Stomach (tissue), 9 donors: ENCODE results near the gene DCC. TPM values are rescaled to one million over a fixed set of nuclear protein-coding genes. Genes with fewer than 3 reads are reported as not detected.
"Not testable (repeated sequence)": the region's sequence is repeated elsewhere in the genome, so short reads cannot be mapped to it uniquely, and the experiment has no call there.

Experiments used
- DNase-seq, 2 donors: peaks; one replicate each; pipeline versions ENCODE4 v3.0.0 to v3.0.0-alpha.2; 2013 to 2019
- H3K27ac ChIP-seq, 5 donors: fragments of 200-600 bp in 4 of 5; sonication (generic) in 4 of 5; one replicate each; pipeline ENCODE4 v1.5.1; 2013 to 2019; ENCODE audit warnings: mild to moderate bottlenecking in 1 of 5, moderate library complexity in 1 of 5
- H3K27me3 ChIP-seq, 3 donors: fragments of 200-600 bp; sonication (generic); one replicate each; pipeline ENCODE4 v1.5.1; 2017 to 2019; ENCODE audit warnings: mixed run types in 1 of 3
- H3K36me3 ChIP-seq, 4 donors: fragments of 200-600 bp; sonication (generic); 1 replicate in 3 of 4; 2 replicates in 1 of 4; pipeline ENCODE4 v1.5.1; 2016 to 2019
- H3K4me1 ChIP-seq, 4 donors: fragments of 200-600 bp; sonication (generic); one replicate each; pipeline ENCODE4 v1.5.1; 2016 to 2019
- H3K4me3 ChIP-seq, 4 donors: fragments of 200-600 bp; sonication (generic) in 3 of 4; one replicate each; pipeline ENCODE4 v1.5.1; 2016 to 2019; ENCODE audit warnings: mild to moderate bottlenecking in 1 of 4
- H3K9me3 ChIP-seq, 4 donors: fragments of 200-600 bp; sonication (generic); one replicate each; pipeline ENCODE4 v1.5.1; 2016 to 2019
- EP300 ChIP-seq: sonication (generic); formaldehyde crosslinking; IDR thresholded peaks from one replicate; pipeline ENCODE4 v1.6.1; 2017; ENCODE audit warnings: antibody characterized with exemption
- POLR2A ChIP-seq, 4 donors: fragments of 450-650 bp; IDR thresholded peaks; one replicate each; pipeline ENCODE4 v1.6.1; 2016; ENCODE audit warnings: antibody characterized with exemption in 4 of 4, control low read depth in 2 of 4, mild to moderate bottlenecking in 1 of 4, moderate library complexity in 1 of 4
- POLR2AphosphoS5 ChIP-seq, 3 donors: sonication (generic); formaldehyde crosslinking; IDR thresholded peaks; one replicate each; pipeline ENCODE4 v1.6.1; 2016; ENCODE audit warnings: antibody characterized with exemption in 3 of 3
- WGBS, 5 donors: extraction: QIAGEN DNeasy Blood & Tissue Kit in 3 of 5; methylation state at CpG; one replicate each; pipeline versions ENCODE4 v1.1.5 to v1.1.7; 2013 to 2018; 5-methylcytosine and 5-hydroxymethylcytosine counted together
- intact Hi-C: fragments of 100-400 bp; cut with DNase I; formaldehyde crosslinking; loops from one replicate; pipeline ENCODE4 v1.15.1; 2023; ENCODE audit warnings: low total_unique reads
- polyA plus RNA-seq, 3 donors: library from polyadenylated mRNA; stranded (reverse); fragments of 200-250 nt; gene quantifications; one replicate each; pipeline ENCODE4 v1.2.3, GENCODE V29; 2013
- total RNA-seq, 5 donors: library from RNA; depleted of rRNA; stranded (reverse); fragments of >200 nt; gene quantifications; one replicate each; pipeline versions ENCODE4 v1.1.0 to v1.2.3, GENCODE V29; 2014 to 2016
- TF ChIP-seq, protein P1 (sequence below), 7 experiments: fragments of 450-650 bp in 4 of 7; fragments of 200-600 bp in 3 of 7; sonication (generic) in 3 of 7; IDR thresholded peaks; one replicate each; pipeline ENCODE4 v1.5.1; 2016 to 2019; ENCODE audit warnings: antibody characterized with exemption in 7 of 7, control low read depth in 2 of 7, mild to moderate bottlenecking in 1 of 7
- donor health status: healthy with polysubstance abuse.
- donor health status: Bipolar disorder and iron deficiency.
- donor health status: healthy.

DCC gene
- total and polyA plus RNA-seq, 8 donors = 0.58 to 1.7 TPM; not detected in 6

DNA sequence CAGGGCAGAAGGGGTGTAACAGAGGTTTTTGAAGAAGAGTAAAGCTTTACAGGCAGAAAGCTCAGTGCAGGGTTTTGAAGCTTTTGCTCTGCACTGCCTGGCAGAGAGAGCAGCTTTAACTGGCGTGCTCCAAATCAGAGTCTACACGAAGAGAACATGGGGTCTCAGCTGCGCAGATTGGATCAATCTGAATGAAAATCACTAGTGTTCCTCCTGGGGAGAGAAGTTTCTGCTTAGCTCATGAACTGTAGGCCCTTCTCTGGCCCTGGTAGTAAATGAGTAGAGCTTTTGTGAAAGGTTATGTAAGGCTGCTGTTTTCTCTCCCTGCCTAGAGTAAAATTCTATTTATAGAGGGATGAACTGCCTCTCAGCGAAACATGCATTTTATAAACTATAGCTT lies 13.6 kb downstream of the DCC start:
- H3K4me3 ChIP-seq = no peak overlapping the region
- H3K4me1 ChIP-seq = peaks cover 0 to 12% (median 1%) of the 10 kb centered on the region in 4 donors
- H3K36me3 ChIP-seq = no peaks in the 10 kb centered on the region
- WGBS, 5 donors = 41 to 74% (median 72%) methylated on average over 4 of the region's 4 CpGs
- DNase-seq = no peak
- TF ChIP-seq, protein P1, sequence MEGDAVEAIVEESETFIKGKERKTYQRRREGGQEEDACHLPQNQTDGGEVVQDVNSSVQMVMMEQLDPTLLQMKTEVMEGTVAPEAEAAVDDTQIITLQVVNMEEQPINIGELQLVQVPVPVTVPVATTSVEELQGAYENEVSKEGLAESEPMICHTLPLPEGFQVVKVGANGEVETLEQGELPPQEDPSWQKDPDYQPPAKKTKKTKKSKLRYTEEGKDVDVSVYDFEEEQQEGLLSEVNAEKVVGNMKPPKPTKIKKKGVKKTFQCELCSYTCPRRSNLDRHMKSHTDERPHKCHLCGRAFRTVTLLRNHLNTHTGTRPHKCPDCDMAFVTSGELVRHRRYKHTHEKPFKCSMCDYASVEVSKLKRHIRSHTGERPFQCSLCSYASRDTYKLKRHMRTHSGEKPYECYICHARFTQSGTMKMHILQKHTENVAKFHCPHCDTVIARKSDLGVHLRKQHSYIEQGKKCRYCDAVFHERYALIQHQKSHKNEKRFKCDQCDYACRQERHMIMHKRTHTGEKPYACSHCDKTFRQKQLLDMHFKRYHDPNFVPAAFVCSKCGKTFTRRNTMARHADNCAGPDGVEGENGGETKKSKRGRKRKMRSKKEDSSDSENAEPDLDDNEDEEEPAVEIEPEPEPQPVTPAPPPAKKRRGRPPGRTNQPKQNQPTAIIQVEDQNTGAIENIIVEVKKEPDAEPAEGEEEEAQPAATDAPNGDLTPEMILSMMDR (IDR thresholded peaks at IDR 0.05) = no peak
- TF ChIP-seq EP300 = no peak
- no peak overlapping the region for H3K27ac ChIP-seq
- intact Hi-C loops = no loop called here
- H3K9me3 ChIP-seq = no peaks in the 10 kb centered on the region
- no peaks in the 10 kb centered on the region for H3K27me3 ChIP-seq

DNA sequence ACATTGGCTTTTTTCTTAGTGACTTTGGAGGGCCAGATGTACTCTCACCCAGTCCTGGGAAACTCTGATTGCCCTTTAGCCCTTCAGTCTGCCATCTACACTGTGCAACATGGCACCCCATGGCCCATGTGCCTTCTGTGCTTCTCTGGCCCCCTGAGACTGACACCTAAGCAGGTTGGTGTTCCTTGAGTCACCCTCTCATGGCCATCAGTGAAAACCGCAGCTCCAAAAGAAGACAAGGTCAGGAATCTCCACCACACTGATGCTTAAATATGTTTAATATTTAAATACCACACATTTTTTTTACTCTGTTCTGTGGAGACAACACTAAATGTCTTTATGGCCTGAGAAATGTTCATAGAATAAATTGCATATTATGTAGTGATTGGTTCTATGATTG lies 23.9 kb downstream of the DCC start:
- H3K27me3 ChIP-seq = no peaks in the 10 kb centered on the region
- intact Hi-C loops = no loop called here
- H3K4me3 ChIP-seq = no peak overlapping the region
- H3K36me3 ChIP-seq = no peaks in the 10 kb centered on the region
- no peaks in the 10 kb centered on the region for H3K4me1 ChIP-seq
- DNase-seq = no peak
- H3K9me3 ChIP-seq = no peaks in the 10 kb centered on the region
- TF ChIP-seq, protein P1 (IDR thresholded peaks at IDR 0.05) = no peak
- TF ChIP-seq POLR2AphosphoS5 (IDR thresholded peaks at IDR 0.05) (no peak), POLR2A (IDR thresholded peaks at IDR 0.05) (no peak), EP300 (no peak)
- WGBS, 5 donors = 80 to 96% (median 87%) methylated on average over 1 of the region's 1 CpG
- no peak overlapping the region for H3K27ac ChIP-seq

- DNase-seq, intact Hi-C loops, H3K9me3 ChIP-seq, H3K36me3 ChIP-seq, H3K27ac ChIP-seq, H3K4me1 ChIP-seq, H3K27me3 ChIP-seq, H3K4me3 ChIP-seq: not testable (repeated sequence)
- WGBS, 5 donors = 92 to 96% (median 95%) methylated on average over 16 to 27 of the region's 27 CpGs
Measured at GRCh38 chr18:52366851-52367250, 26.9 kb downstream of the DCC start.

- no peak overlapping the region for H3K27ac ChIP-seq
- WGBS, 5 donors = 45 to 59% (median 54%) methylated on average over 3 of the region's 3 CpGs
- no peak overlapping the region for H3K4me3 ChIP-seq
- TF ChIP-seq, protein P1 (IDR thresholded peaks at IDR 0.05) = no peak
- no peak for TF ChIP-seq EP300
- TF ChIP-seq POLR2A (IDR thresholded peaks at IDR 0.05) = no peak
- no peak for TF ChIP-seq POLR2AphosphoS5 (IDR thresholded peaks at IDR 0.05)
- DNase-seq = no peak
- no peaks in the 10 kb centered on the region for H3K27me3 ChIP-seq
- no peaks in the 10 kb centered on the region for H3K9me3 ChIP-seq
- no peaks in the 10 kb centered on the region for H3K36me3 ChIP-seq
- no peaks in the 10 kb centered on the region for H3K4me1 ChIP-seq
- intact Hi-C loops = no loop called here
Measured at GRCh38 chr18:52367953-52368742, 28.2 kb downstream of the DCC start.

DNA sequence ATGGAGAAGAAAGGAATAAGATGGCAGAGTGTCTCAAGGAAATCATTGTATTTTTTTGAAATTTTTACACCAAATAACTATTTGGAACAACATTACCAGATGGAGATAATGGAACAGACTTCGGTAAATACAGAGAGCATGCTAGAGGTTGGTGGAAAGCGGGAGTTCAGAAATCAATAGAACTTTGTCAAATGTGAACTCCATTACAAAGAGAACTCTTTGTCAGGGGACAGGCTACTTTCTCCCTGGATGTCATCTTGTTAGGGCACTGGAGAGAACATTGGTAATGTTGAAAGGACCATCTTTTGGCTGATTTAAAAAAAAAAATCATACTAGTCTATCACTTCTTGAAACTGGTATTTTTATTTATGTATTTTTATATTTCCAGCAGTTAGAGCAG lies 30.8 kb downstream of the DCC start:
- H3K4me1 ChIP-seq = no peaks in the 10 kb centered on the region
- H3K4me3 ChIP-seq = no peak overlapping the region
- TF ChIP-seq, protein P1 (IDR thresholded peaks at IDR 0.05) = no peak
- TF ChIP-seq EP300 = no peak
- TF ChIP-seq POLR2AphosphoS5 (IDR thresholded peaks at IDR 0.05) = no peak
- TF ChIP-seq POLR2A (IDR thresholded peaks at IDR 0.05) = no peak
- no peak overlapping the region for H3K27ac ChIP-seq
- no peaks in the 10 kb centered on the region for H3K36me3 ChIP-seq
- H3K9me3 ChIP-seq = no peaks in the 10 kb centered on the region
- WGBS, 5 donors = 79 to 93% (median 88%) methylated on average over 2 of the region's 2 CpGs
- no peak for DNase-seq
- intact Hi-C loops = no loop called here
- no peaks in the 10 kb centered on the region for H3K27me3 ChIP-seq
